22Rv1 (cell line): ENCODE data around the gene ALDH2.

Source experiments
- ZFX ChIP-seq: fragments of 450-650 bp; IDR thresholded peaks from 2 replicates; pipeline ENCODE4 v1.6.1; 2017; ENCODE audit warnings: antibody characterized with exemption, borderline replicate concordance
- TF ChIP-seq, protein P1 (sequence below): fragments of 450-650 bp; IDR thresholded peaks from 2 replicates; pipeline ENCODE4 v1.5.1; 2017; ENCODE audit warnings: mild to moderate bottlenecking

DNA sequence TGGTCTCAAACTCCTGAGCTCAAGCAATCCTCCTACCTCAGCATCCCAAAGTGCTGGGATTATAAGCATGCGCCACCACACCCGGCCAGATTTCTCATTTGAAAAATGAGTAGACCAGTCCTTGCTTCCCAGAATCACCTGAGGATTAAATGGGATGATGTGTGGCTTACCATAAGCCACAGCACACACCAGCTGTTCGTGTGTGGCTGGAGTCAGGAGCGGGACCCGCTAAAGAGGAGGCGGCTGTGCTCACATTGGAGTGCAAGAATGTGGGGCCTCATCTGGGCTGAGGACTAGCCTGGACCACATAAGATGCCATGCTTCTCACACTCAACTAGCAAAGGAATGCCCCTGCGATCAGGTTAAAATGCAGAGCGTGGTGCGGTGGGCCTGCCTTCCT, 6.7 kb upstream of the ALDH2 start:
- TF ChIP-seq, protein P1, sequence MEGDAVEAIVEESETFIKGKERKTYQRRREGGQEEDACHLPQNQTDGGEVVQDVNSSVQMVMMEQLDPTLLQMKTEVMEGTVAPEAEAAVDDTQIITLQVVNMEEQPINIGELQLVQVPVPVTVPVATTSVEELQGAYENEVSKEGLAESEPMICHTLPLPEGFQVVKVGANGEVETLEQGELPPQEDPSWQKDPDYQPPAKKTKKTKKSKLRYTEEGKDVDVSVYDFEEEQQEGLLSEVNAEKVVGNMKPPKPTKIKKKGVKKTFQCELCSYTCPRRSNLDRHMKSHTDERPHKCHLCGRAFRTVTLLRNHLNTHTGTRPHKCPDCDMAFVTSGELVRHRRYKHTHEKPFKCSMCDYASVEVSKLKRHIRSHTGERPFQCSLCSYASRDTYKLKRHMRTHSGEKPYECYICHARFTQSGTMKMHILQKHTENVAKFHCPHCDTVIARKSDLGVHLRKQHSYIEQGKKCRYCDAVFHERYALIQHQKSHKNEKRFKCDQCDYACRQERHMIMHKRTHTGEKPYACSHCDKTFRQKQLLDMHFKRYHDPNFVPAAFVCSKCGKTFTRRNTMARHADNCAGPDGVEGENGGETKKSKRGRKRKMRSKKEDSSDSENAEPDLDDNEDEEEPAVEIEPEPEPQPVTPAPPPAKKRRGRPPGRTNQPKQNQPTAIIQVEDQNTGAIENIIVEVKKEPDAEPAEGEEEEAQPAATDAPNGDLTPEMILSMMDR, result no peak
- no peak for TF ChIP-seq ZFX
